ENCODE measurements around the gene RNU5B-1.
"Not testable (repeated sequence)": the region's sequence is repeated elsewhere in the genome, so short reads cannot be mapped to it uniquely, and the experiment has no call there.

The RNU5B-1 gene

DNA sequence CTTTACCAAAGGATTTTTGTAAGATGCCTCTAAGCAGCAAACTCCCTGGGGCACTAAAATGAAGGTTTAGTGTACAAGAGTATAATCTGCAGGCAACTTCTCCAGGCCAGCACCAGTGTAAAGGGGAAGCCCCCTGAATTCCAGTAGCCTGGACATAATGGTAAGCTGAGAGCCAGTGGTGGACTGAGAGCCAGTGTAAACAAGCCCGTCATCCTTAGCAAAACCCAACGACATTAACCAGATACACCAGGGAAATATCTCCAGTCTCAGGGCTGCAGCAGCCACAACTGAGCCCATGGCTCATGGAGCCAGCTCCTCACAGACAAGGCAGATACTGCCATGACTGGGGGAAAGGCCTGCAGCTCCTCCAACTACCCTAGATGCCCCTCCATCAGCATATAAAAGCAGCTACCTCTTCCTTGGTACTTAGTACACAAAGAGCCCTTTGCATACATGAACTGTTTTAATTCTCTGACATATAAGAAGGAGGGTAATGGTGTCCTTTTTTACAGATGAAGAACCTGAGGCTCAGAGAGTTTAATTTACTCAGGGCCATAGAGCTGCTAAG lies 39.5 kb upstream of the RNU5B-1 start:
- TF ChIP-seq EZH2phosphoT487 (IDR thresholded peaks at IDR 0.05; ENCODE audit: low read depth): no peak
- TF ChIP-seq CTCF (IDR thresholded peaks at IDR 0.05; ENCODE audit: low read depth, low read length): no peak
- H3K27ac ChIP-seq (ENCODE audit: low read length): no peak overlapping the region
- H3K36me3 ChIP-seq (replicated peaks; ENCODE audit: low read depth, low read length): peaks cover 15% of the 10 kb centered on the region
- no peaks in the 10 kb centered on the region for H3K27me3 ChIP-seq (ENCODE audit: low read depth, low read length)
- no peak overlapping the region for H3K9ac ChIP-seq (ENCODE audit: low read length)
- H3K4me2 ChIP-seq (ENCODE audit: low read length): no peak overlapping the region
- no peaks in the 10 kb centered on the region for H3K9me3 ChIP-seq (ENCODE audit: insufficient read depth, low read length)
- H4K20me1 ChIP-seq (ENCODE audit: insufficient read depth, low read length): no peaks in the 10 kb centered on the region
- H3K4me1 ChIP-seq (ENCODE audit: low read length): no peaks in the 10 kb centered on the region
- H3K4me3 ChIP-seq (ENCODE audit: low read length): no peak overlapping the region
- H3K79me2 ChIP-seq (ENCODE audit: low read length): no peaks in the 10 kb centered on the region
- no peak overlapping the region for H2AFZ ChIP-seq (ENCODE audit: low read depth, low read length)

GRCh38 chr15:65266469-65266868 lies 38.0 kb upstream of the RNU5B-1 start:
- no peak for TF ChIP-seq EZH2phosphoT487 (IDR thresholded peaks at IDR 0.05; ENCODE audit: low read depth)
- TF ChIP-seq CTCF (IDR thresholded peaks at IDR 0.05; ENCODE audit: low read depth, low read length): no peak
- Histone ChIP-seq H3K4me3 (ENCODE audit: low read length) (no peak overlapping the region), H3K4me1 (ENCODE audit: low read length) (no peaks in the 10 kb centered on the region), H3K36me3 (replicated peaks; ENCODE audit: low read depth, low read length) (peaks cover 10% of the 10 kb centered on the region), H2AFZ (ENCODE audit: low read depth, low read length) (no peak overlapping the region), H3K27me3 (ENCODE audit: low read depth, low read length) (no peaks in the 10 kb centered on the region), H4K20me1 (ENCODE audit: insufficient read depth, low read length) (no peaks in the 10 kb centered on the region), H3K9me3 (ENCODE audit: insufficient read depth, low read length) (no peaks in the 10 kb centered on the region), H3K4me2 (ENCODE audit: low read length) (no peak overlapping the region), H3K79me2 (ENCODE audit: low read length) (no peaks in the 10 kb centered on the region), H3K9ac (ENCODE audit: low read length) (no peak overlapping the region), H3K27ac (ENCODE audit: low read length) (no peak overlapping the region)

DNA sequence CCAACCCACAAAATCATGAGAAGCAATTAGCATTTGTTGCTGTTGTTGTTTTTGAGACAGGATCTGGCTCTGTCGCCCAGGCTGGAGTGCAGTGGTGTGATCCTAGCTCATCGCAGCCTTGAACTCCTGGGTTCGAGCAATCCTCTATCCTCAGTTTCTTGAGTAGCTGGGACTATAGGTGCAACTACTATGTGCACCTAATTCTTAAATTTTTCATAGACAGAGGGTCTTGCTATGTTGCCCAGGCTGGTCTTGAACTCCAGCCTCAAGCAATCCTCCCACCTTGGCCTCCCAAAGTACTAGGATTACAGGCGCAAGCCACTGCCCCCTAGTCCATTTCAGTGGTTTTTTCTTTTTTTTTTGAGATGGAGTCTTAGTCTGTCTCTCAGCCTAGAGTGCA lies 36.1 kb upstream of the RNU5B-1 start:
- H2AFZ ChIP-seq (ENCODE audit: low read depth, low read length): no peak overlapping the region
- H3K36me3 ChIP-seq (replicated peaks; ENCODE audit: low read depth, low read length): peaks cover 2% of the 10 kb centered on the region
- H3K27me3 ChIP-seq (ENCODE audit: low read depth, low read length): no peaks in the 10 kb centered on the region
- no peak overlapping the region for H3K9ac ChIP-seq (ENCODE audit: low read length)
- no peaks in the 10 kb centered on the region for H4K20me1 ChIP-seq (ENCODE audit: insufficient read depth, low read length)
- TF ChIP-seq EZH2phosphoT487 (IDR thresholded peaks at IDR 0.05; ENCODE audit: low read depth) (no peak), CTCF (IDR thresholded peaks at IDR 0.05; ENCODE audit: low read depth, low read length) (no peak)
- no peak overlapping the region for H3K4me2 ChIP-seq (ENCODE audit: low read length)
- no peak overlapping the region for H3K4me3 ChIP-seq (ENCODE audit: low read length)
- no peak overlapping the region for H3K27ac ChIP-seq (ENCODE audit: low read length)
- H3K4me1 ChIP-seq (ENCODE audit: low read length): no peaks in the 10 kb centered on the region
- no peaks in the 10 kb centered on the region for H3K9me3 ChIP-seq (ENCODE audit: insufficient read depth, low read length)
- H3K79me2 ChIP-seq (ENCODE audit: low read length): no peaks in the 10 kb centered on the region

GRCh38 chr15:65270811-65271545 lies 33.5 kb upstream of the RNU5B-1 start:
- H3K36me3 ChIP-seq (replicated peaks; ENCODE audit: low read depth, low read length); H3K9me3 ChIP-seq (ENCODE audit: insufficient read depth, low read length); H3K4me3 ChIP-seq (ENCODE audit: low read length); H3K9ac ChIP-seq (ENCODE audit: low read length); H3K27ac ChIP-seq (ENCODE audit: low read length); H3K4me1 ChIP-seq (ENCODE audit: low read length); H3K27me3 ChIP-seq (ENCODE audit: low read depth, low read length); H3K4me2 ChIP-seq (ENCODE audit: low read length); H4K20me1 ChIP-seq (ENCODE audit: insufficient read depth, low read length); H2AFZ ChIP-seq (ENCODE audit: low read depth, low read length); H3K79me2 ChIP-seq (ENCODE audit: low read length): not testable (repeated sequence)
- TF ChIP-seq CTCF (IDR thresholded peaks at IDR 0.05; ENCODE audit: low read depth, low read length): peak; percentile 84

Data from OCI-LY3 (cell line).